Hepatocyte (in vitro differentiated cells): ENCODE measurements around the gene SPECC1. TPM values are rescaled to one million over a fixed set of nuclear protein-coding genes. Genes with fewer than 3 reads are reported as not detected.
A peak's percentile ranks its signal among the peaks of the same experiment; 100 is the strongest.

Source experiments
- DNase-seq: peaks from one replicate; pipeline ENCODE4 v3.0.0-alpha.2; 2016; ENCODE audit warnings: low spot score
- H2AFZ ChIP-seq: fragments of 200-600 bp; sonication (generic); 2 replicates; pipeline ENCODE4 v1.6.0; 2016; ENCODE audit warnings: antibody characterized with exemption, mild to moderate bottlenecking
- H3K27ac ChIP-seq: fragments of 200-600 bp; sonication (generic); 2 replicates; pipeline ENCODE4 v1.5.1; 2016; ENCODE audit warnings: mild to moderate bottlenecking
- H3K27me3 ChIP-seq: fragments of 200-600 bp; sonication (generic); 2 replicates; pipeline ENCODE4 v1.6.1; 2016
- H3K36me3 ChIP-seq: fragments of 200-600 bp; sonication (generic); replicated peaks from 2 replicates; pipeline ENCODE4 v1.5.1; 2016; ENCODE audit warnings: low read depth; ENCODE audit not compliant: insufficient read depth
- H3K4me1 ChIP-seq: fragments of 200-600 bp; sonication (generic); 2 replicates; pipeline ENCODE4 v1.5.1; 2016; ENCODE audit warnings: mild to moderate bottlenecking, moderate library complexity; ENCODE audit not compliant: insufficient read depth
- H3K4me2 ChIP-seq: fragments of 200-600 bp; sonication (generic); 2 replicates; pipeline ENCODE4 v1.6.0; 2016
- H3K4me3 ChIP-seq: fragments of 200-600 bp; sonication (generic); 2 replicates; pipeline ENCODE4 v1.5.1; 2016; ENCODE audit warnings: mild to moderate bottlenecking
- H3K79me2 ChIP-seq: fragments of 200-600 bp; sonication (generic); 2 replicates; pipeline ENCODE4 v1.6.0; 2017; ENCODE audit warnings: mild to moderate bottlenecking
- H3K9me2 ChIP-seq: fragments of 200-600 bp; sonication (generic); replicated peaks from 2 replicates; pipeline ENCODE4 v1.6.0; 2017; ENCODE audit warnings: mild to moderate bottlenecking; ENCODE audit not compliant: insufficient read depth
- H3K9me3 ChIP-seq: fragments of 200-600 bp; sonication (generic); 2 replicates; pipeline ENCODE4 v1.5.1; 2016; ENCODE audit warnings: low read depth, mild to moderate bottlenecking
- H4K20me1 ChIP-seq: fragments of 200-600 bp; sonication (generic); 2 replicates; pipeline ENCODE4 v1.6.0; 2016; ENCODE audit warnings: mild to moderate bottlenecking; ENCODE audit not compliant: insufficient read depth, poor library complexity, severe bottlenecking
- EZH2 ChIP-seq: fragments of 200-600 bp; sonication (generic); IDR thresholded peaks from 2 replicates; pipeline ENCODE4 v1.6.1; 2016; ENCODE audit warnings: antibody characterized with exemption, mild to moderate bottlenecking, borderline replicate concordance
- EZH2phosphoT487 ChIP-seq: fragments of 200-600 bp; sonication (generic); IDR thresholded peaks from one replicate; pipeline ENCODE4 v1.6.1; 2018; ENCODE audit warnings: antibody characterized with exemption, mild to moderate bottlenecking, low read depth, moderate library complexity; ENCODE audit not compliant: unreplicated experiment, severe bottlenecking
- WGBS: methylation state at CpG from one replicate; pipeline ENCODE4 v1.1.6; 2016; ENCODE audit warnings: low lambda C conversion rate; ENCODE audit errors: missing lambda C conversion rate; 5-methylcytosine and 5-hydroxymethylcytosine counted together
- polyA plus RNA-seq: library from polyadenylated mRNA; unstranded; fragments of >200 nt; fragmentation: Nextera tagmentation; extraction: Ambion mirVana; gene quantifications from 2 replicates; pipeline ENCODE4 v1.2.1, GENCODE V29; 2016
- total RNA-seq: library from RNA; depleted of rRNA; stranded (reverse); fragments of >200 nt; gene quantifications from 2 replicates; pipeline ENCODE4 v1.2.3, GENCODE V29; 2014
- TF ChIP-seq, protein P1 (sequence below): fragments of 200-600 bp; sonication (generic); IDR thresholded peaks from 2 replicates; pipeline ENCODE4 v1.5.1; 2016; ENCODE audit warnings: antibody characterized with exemption, mild to moderate bottlenecking; ENCODE audit not compliant: poor library complexity

The SPECC1 gene
- total and polyA plus RNA-seq, 2 experiments from 2014 or later: 20.4 to 57.5 TPM

- Histone ChIP-seq H4K20me1 (no peaks in the 10 kb centered on the region), H2AFZ (no peak overlapping the region), H3K9me3 (no peaks in the 10 kb centered on the region), H3K9me2 (no peaks in the 10 kb centered on the region), H3K4me1 (peaks cover 5% of the 10 kb centered on the region), H3K36me3 (no peaks in the 10 kb centered on the region), H3K4me2 (no peak overlapping the region), H3K79me2 (no peaks in the 10 kb centered on the region), H3K27me3 (peaks cover 4% of the 10 kb centered on the region), H3K4me3 (no peak overlapping the region), H3K27ac (no peak overlapping the region)
- WGBS: 75% methylated on average over 6 of the region's 6 CpGs
- no peak for DNase-seq
- TF ChIP-seq, protein P1, sequence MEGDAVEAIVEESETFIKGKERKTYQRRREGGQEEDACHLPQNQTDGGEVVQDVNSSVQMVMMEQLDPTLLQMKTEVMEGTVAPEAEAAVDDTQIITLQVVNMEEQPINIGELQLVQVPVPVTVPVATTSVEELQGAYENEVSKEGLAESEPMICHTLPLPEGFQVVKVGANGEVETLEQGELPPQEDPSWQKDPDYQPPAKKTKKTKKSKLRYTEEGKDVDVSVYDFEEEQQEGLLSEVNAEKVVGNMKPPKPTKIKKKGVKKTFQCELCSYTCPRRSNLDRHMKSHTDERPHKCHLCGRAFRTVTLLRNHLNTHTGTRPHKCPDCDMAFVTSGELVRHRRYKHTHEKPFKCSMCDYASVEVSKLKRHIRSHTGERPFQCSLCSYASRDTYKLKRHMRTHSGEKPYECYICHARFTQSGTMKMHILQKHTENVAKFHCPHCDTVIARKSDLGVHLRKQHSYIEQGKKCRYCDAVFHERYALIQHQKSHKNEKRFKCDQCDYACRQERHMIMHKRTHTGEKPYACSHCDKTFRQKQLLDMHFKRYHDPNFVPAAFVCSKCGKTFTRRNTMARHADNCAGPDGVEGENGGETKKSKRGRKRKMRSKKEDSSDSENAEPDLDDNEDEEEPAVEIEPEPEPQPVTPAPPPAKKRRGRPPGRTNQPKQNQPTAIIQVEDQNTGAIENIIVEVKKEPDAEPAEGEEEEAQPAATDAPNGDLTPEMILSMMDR: no peak
- no peak for TF ChIP-seq EZH2
- TF ChIP-seq EZH2phosphoT487: no peak
Measured at GRCh38 chr17:20092261-20092867, 83.2 kb downstream of the SPECC1 start.

GRCh38 chr17:20092973-20093626, 83.9 kb downstream of the SPECC1 start:
- Histone ChIP-seq H3K36me3 (no peaks in the 10 kb centered on the region), H3K4me3 (no peak overlapping the region), H3K79me2 (no peaks in the 10 kb centered on the region), H3K4me1 (peaks cover 5% of the 10 kb centered on the region), H3K4me2 (no peak overlapping the region), H3K27me3 (peaks cover 4% of the 10 kb centered on the region), H3K27ac (no peak overlapping the region), H4K20me1 (no peaks in the 10 kb centered on the region), H3K9me2 (no peaks in the 10 kb centered on the region), H3K9me3 (no peaks in the 10 kb centered on the region), H2AFZ (no peak overlapping the region)
- 47% methylated on average over 2 of the region's 2 CpGs for WGBS
- no peak for DNase-seq
- TF ChIP-seq EZH2 (no peak), EZH2phosphoT487 (no peak)

DNA sequence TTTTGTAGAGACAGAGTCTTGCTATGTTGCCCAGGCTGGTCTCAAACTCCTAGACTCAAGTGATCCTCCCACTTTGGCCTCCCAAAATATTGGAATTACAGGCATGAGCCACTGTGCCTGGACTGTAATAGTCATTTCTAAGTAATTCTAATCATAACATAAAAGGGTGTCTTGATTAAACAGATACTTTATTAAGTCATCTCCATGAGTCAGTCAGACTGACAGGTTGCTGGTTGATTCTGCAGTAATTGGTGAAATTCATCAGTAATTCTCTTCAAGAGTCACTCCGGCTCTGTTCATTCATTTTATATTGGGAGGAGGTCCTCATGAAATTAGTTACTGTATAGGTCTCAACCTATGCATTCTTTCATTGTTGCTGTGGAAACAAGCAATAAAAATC, 85.6 kb downstream of the SPECC1 start:
- 0% methylated on average over 1 of the region's 1 CpG for WGBS
- TF ChIP-seq, protein P1: no peak
- no peak for TF ChIP-seq EZH2phosphoT487
- no peak for TF ChIP-seq EZH2
- H2AFZ ChIP-seq: no peak overlapping the region
- H3K4me1 ChIP-seq: peaks cover 5% of the 10 kb centered on the region
- no peaks in the 10 kb centered on the region for H3K36me3 ChIP-seq
- no peaks in the 10 kb centered on the region for H3K79me2 ChIP-seq
- H4K20me1 ChIP-seq: no peaks in the 10 kb centered on the region
- H3K27me3 ChIP-seq: peaks cover 4% of the 10 kb centered on the region
- no peaks in the 10 kb centered on the region for H3K9me2 ChIP-seq
- no peak overlapping the region for H3K27ac ChIP-seq
- no peaks in the 10 kb centered on the region for H3K9me3 ChIP-seq
- H3K4me3 ChIP-seq: no peak overlapping the region
- peak overlapping the region; percentile 2 for H3K4me2 ChIP-seq
- DNase-seq: no peak

DNA sequence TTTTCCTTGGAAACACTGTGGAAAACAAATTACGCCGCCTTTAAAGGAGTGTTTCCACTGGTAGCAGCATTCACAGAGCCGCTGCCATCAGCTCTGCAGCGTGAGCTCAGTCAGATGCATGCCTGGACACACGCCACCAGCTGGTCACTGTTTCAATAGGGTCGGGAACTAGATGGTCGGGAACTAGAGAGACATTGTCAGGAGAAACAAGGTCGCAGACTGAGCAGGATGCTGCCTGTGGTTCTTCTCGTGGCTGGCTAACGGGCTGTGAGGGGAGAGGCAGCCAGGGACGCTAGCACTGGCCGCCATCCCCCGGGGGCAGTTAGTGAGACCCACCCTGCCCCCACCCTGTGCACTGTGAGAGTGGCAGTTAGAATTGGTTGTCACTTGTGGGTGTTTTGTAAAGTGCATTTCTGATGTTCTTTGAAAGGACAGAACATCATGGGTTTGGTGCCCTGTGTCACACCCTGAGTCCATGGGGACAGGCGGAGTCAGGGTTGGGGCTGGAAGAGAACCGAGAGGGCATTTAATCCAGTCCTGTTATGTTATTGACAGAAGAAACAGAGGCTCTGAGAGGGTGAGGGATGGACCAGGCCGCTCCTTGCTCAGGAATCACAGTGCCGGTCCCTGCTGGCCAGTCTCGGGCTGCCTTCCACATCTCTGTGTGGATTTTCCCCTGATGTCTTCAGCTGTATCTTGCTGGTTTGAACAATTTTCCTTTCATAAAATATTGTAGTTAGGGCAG, 86.3 kb downstream of the SPECC1 start:
- Histone ChIP-seq H3K4me3 (no peak overlapping the region), H3K27ac (no peak overlapping the region), H3K4me2 (peak overlapping the region; percentile 2), H2AFZ (no peak overlapping the region), H3K4me1 (peaks cover 5% of the 10 kb centered on the region), H3K9me2 (no peaks in the 10 kb centered on the region), H3K9me3 (no peaks in the 10 kb centered on the region), H3K27me3 (peaks cover 4% of the 10 kb centered on the region), H4K20me1 (no peaks in the 10 kb centered on the region), H3K36me3 (no peaks in the 10 kb centered on the region), H3K79me2 (no peaks in the 10 kb centered on the region)
- WGBS: 42% methylated on average over 15 of the region's 18 CpGs
- TF ChIP-seq EZH2phosphoT487: no peak
- TF ChIP-seq, protein P1: peak; percentile 45
- DNase-seq: peak; percentile 60
